C4-2B (cell line): ENCODE data around the gene SLC34A2.

Experiments
- H3K27ac ChIP-seq: fragments of 450-650 bp; 2 replicates; pipeline ENCODE4 v1.5.1; 2017
- CTCF ChIP-seq: fragments of 450-650 bp; conservative IDR thresholded peaks from 2 replicates; pipeline ENCODE4 v1.5.1; 2017; ENCODE audit warnings: mild to moderate bottlenecking
- ZFX ChIP-seq: fragments of 450-650 bp; IDR thresholded peaks from 2 replicates; pipeline ENCODE4 v1.6.1; 2017

The SLC34A2 gene

GRCh38 chr4:25677157-25677556 lies 21.5 kb downstream of the SLC34A2 start:
- TF ChIP-seq ZFX (no peak), CTCF (no peak)
- H3K27ac ChIP-seq = no peak overlapping the region

GRCh38 chr4:25677943-25678342 lies 22.3 kb downstream of the SLC34A2 start:
- H3K27ac ChIP-seq = no peak overlapping the region
- TF ChIP-seq ZFX = no peak
- no peak for TF ChIP-seq CTCF

- TF ChIP-seq ZFX (no peak), CTCF (no peak)
- H3K27ac ChIP-seq = no peak overlapping the region
These were observed 32.1 kb downstream of the SLC34A2 start for GRCh38 chr4:25687773-25688172.

GRCh38 chr4:25694466-25694865 lies 38.8 kb downstream of the SLC34A2 start:
- no peak overlapping the region for H3K27ac ChIP-seq
- TF ChIP-seq CTCF (no peak), ZFX (no peak)

- H3K27ac ChIP-seq = no peak overlapping the region
- TF ChIP-seq CTCF = no peak
- TF ChIP-seq ZFX = no peak
These were observed 40.8 kb downstream of the SLC34A2 start for GRCh38 chr4:25696409-25696808.

- TF ChIP-seq ZFX (no peak), CTCF (no peak)
- no peak overlapping the region for H3K27ac ChIP-seq
These were observed 41.9 kb downstream of the SLC34A2 start for GRCh38 chr4:25697516-25697915.

- TF ChIP-seq ZFX (no peak), CTCF (no peak)
- no peak overlapping the region for H3K27ac ChIP-seq
These were observed 45.0 kb downstream of the SLC34A2 start for GRCh38 chr4:25700661-25701060.
